Hepatocyte (in vitro differentiated cells): ENCODE data around the gene PSG6. TPM values are rescaled to one million over a fixed set of nuclear protein-coding genes. Genes with fewer than 3 reads are reported as not detected.
"Not testable (repeated sequence)": the region's sequence is repeated elsewhere in the genome, so short reads cannot be mapped to it uniquely, and the experiment has no call there.

Experiments used
- DNase-seq: peaks from one replicate; pipeline ENCODE4 v3.0.0-alpha.2; 2016; ENCODE audit warnings: low spot score
- H2AFZ ChIP-seq: fragments of 200-600 bp; sonication (generic); 2 replicates; pipeline ENCODE4 v1.6.0; 2016; ENCODE audit warnings: antibody characterized with exemption, mild to moderate bottlenecking
- H3K27ac ChIP-seq: fragments of 200-600 bp; sonication (generic); 2 replicates; pipeline ENCODE4 v1.5.1; 2016; ENCODE audit warnings: mild to moderate bottlenecking
- H3K27me3 ChIP-seq: fragments of 200-600 bp; sonication (generic); 2 replicates; pipeline ENCODE4 v1.6.1; 2016
- H3K36me3 ChIP-seq: fragments of 200-600 bp; sonication (generic); replicated peaks from 2 replicates; pipeline ENCODE4 v1.5.1; 2016; ENCODE audit warnings: low read depth; ENCODE audit not compliant: insufficient read depth
- H3K4me1 ChIP-seq: fragments of 200-600 bp; sonication (generic); 2 replicates; pipeline ENCODE4 v1.5.1; 2016; ENCODE audit warnings: mild to moderate bottlenecking, moderate library complexity; ENCODE audit not compliant: insufficient read depth
- H3K4me2 ChIP-seq: fragments of 200-600 bp; sonication (generic); 2 replicates; pipeline ENCODE4 v1.6.0; 2016
- H3K4me3 ChIP-seq: fragments of 200-600 bp; sonication (generic); 2 replicates; pipeline ENCODE4 v1.5.1; 2016; ENCODE audit warnings: mild to moderate bottlenecking
- H3K79me2 ChIP-seq: fragments of 200-600 bp; sonication (generic); 2 replicates; pipeline ENCODE4 v1.6.0; 2017; ENCODE audit warnings: mild to moderate bottlenecking
- H3K9me2 ChIP-seq: fragments of 200-600 bp; sonication (generic); replicated peaks from 2 replicates; pipeline ENCODE4 v1.6.0; 2017; ENCODE audit warnings: mild to moderate bottlenecking; ENCODE audit not compliant: insufficient read depth
- H3K9me3 ChIP-seq: fragments of 200-600 bp; sonication (generic); 2 replicates; pipeline ENCODE4 v1.5.1; 2016; ENCODE audit warnings: low read depth, mild to moderate bottlenecking
- H4K20me1 ChIP-seq: fragments of 200-600 bp; sonication (generic); 2 replicates; pipeline ENCODE4 v1.6.0; 2016; ENCODE audit warnings: mild to moderate bottlenecking; ENCODE audit not compliant: insufficient read depth, poor library complexity, severe bottlenecking
- WGBS: methylation state at CpG from one replicate; pipeline ENCODE4 v1.1.6; 2016; ENCODE audit warnings: low lambda C conversion rate; ENCODE audit errors: missing lambda C conversion rate; 5-methylcytosine and 5-hydroxymethylcytosine counted together
- polyA plus RNA-seq: library from polyadenylated mRNA; unstranded; fragments of >200 nt; fragmentation: Nextera tagmentation; extraction: Ambion mirVana; gene quantifications from 2 replicates; pipeline ENCODE4 v1.2.1, GENCODE V29; 2016
- total RNA-seq: library from RNA; depleted of rRNA; stranded (reverse); fragments of >200 nt; gene quantifications from 2 replicates; pipeline ENCODE4 v1.2.3, GENCODE V29; 2014

Gene PSG6
- total and polyA plus RNA-seq, 2 experiments from 2014 or later, result not detected

- not testable (repeated sequence) for H2AFZ ChIP-seq, H3K27me3 ChIP-seq, H3K27ac ChIP-seq, DNase-seq, H3K36me3 ChIP-seq, H3K9me2 ChIP-seq, H3K4me1 ChIP-seq, H3K4me2 ChIP-seq, H3K4me3 ChIP-seq, H3K9me3 ChIP-seq, H3K79me2 ChIP-seq, H4K20me1 ChIP-seq
- WGBS, result 75% methylated on average over 1 of the region's 1 CpG
Observed at GRCh38 chr19:42916931-42917330, 763 bp downstream of the PSG6 start.

GRCh38 chr19:42913516-42913915 lies 4.2 kb downstream of the PSG6 start:
- H3K27me3 ChIP-seq, H4K20me1 ChIP-seq, H3K36me3 ChIP-seq, H2AFZ ChIP-seq, H3K4me3 ChIP-seq, H3K27ac ChIP-seq, H3K9me2 ChIP-seq, H3K79me2 ChIP-seq, H3K4me1 ChIP-seq, H3K4me2 ChIP-seq, DNase-seq, H3K9me3 ChIP-seq: not testable (repeated sequence)
- WGBS, result 70% methylated on average over 5 of the region's 5 CpGs

- H3K27me3 ChIP-seq, H3K4me1 ChIP-seq, H3K9me3 ChIP-seq, H3K27ac ChIP-seq, H3K4me3 ChIP-seq, H4K20me1 ChIP-seq, H2AFZ ChIP-seq, DNase-seq, H3K9me2 ChIP-seq, H3K4me2 ChIP-seq, H3K79me2 ChIP-seq, H3K36me3 ChIP-seq: not testable (repeated sequence)
- 79% methylated on average over 4 of the region's 4 CpGs for WGBS
Observed at GRCh38 chr19:42912941-42913340, 4.8 kb downstream of the PSG6 start.

- H3K27ac ChIP-seq, result not testable (repeated sequence)
Observed at GRCh38 chr19:42911731-42912130, 6.0 kb downstream of the PSG6 start.

GRCh38 chr19:42906162-42906561 lies 11.5 kb downstream of the PSG6 start:
- WGBS, result 32% methylated on average over 5 of the region's 5 CpGs

More at GRCh38 chr19:42911731-42912130, 6.0 kb downstream of the PSG6 start:
- H3K4me3 ChIP-seq, DNase-seq, H3K9me3 ChIP-seq, H3K9me2 ChIP-seq, H2AFZ ChIP-seq, H3K4me1 ChIP-seq, H3K27me3 ChIP-seq, H3K79me2 ChIP-seq, H3K4me2 ChIP-seq, H3K36me3 ChIP-seq, H4K20me1 ChIP-seq: not testable (repeated sequence)
- 63% methylated on average over 5 of the region's 5 CpGs for whole genome bisulfite sequencing

GRCh38 chr19:42900561-42900960 lies 17.1 kb downstream of the PSG6 start:
- not testable (repeated sequence) for H3K9me3 ChIP-seq, H3K4me2 ChIP-seq, H3K36me3 ChIP-seq, H3K27ac ChIP-seq, H2AFZ ChIP-seq, H3K79me2 ChIP-seq, H3K4me1 ChIP-seq, H3K4me3 ChIP-seq, H3K27me3 ChIP-seq, H3K9me2 ChIP-seq, DNase-seq, H4K20me1 ChIP-seq
- 69% methylated on average over 4 of the region's 4 CpGs for WGBS

More at GRCh38 chr19:42906162-42906561, 11.5 kb downstream of the PSG6 start:
- H3K27ac ChIP-seq, H4K20me1 ChIP-seq, H3K36me3 ChIP-seq, H3K79me2 ChIP-seq, DNase-seq, H3K4me3 ChIP-seq, H3K4me2 ChIP-seq, H3K27me3 ChIP-seq, H3K4me1 ChIP-seq, H2AFZ ChIP-seq, H3K9me3 ChIP-seq, H3K9me2 ChIP-seq: not testable (repeated sequence)

- H3K9me3 ChIP-seq, H3K4me1 ChIP-seq, DNase-seq, H3K4me3 ChIP-seq, H3K4me2 ChIP-seq, H3K27ac ChIP-seq, H2AFZ ChIP-seq, H3K79me2 ChIP-seq, H3K27me3 ChIP-seq, H4K20me1 ChIP-seq, H3K9me2 ChIP-seq, H3K36me3 ChIP-seq: not testable (repeated sequence)
- WGBS, result 67% methylated on average over 12 of the region's 12 CpGs
Observed at GRCh38 chr19:42899674-42900073, 18.0 kb downstream of the PSG6 start.

- H3K4me3 ChIP-seq, H2AFZ ChIP-seq, H3K36me3 ChIP-seq, H4K20me1 ChIP-seq, H3K9me3 ChIP-seq, H3K79me2 ChIP-seq, H3K4me1 ChIP-seq, H3K27me3 ChIP-seq, DNase-seq, H3K9me2 ChIP-seq, H3K27ac ChIP-seq, H3K4me2 ChIP-seq: not testable (repeated sequence)
- WGBS, result 74% methylated on average over 1 of the region's 1 CpG
Observed at GRCh38 chr19:42899110-42899509, 18.6 kb downstream of the PSG6 start.

GRCh38 chr19:42898656-42899055 lies 19.0 kb downstream of the PSG6 start:
- H3K9me3 ChIP-seq, H3K79me2 ChIP-seq, H4K20me1 ChIP-seq, H3K9me2 ChIP-seq, H3K4me2 ChIP-seq, H3K27me3 ChIP-seq, DNase-seq, H2AFZ ChIP-seq, H3K4me1 ChIP-seq, H3K27ac ChIP-seq, H3K36me3 ChIP-seq, H3K4me3 ChIP-seq: not testable (repeated sequence)
- WGBS, result 72% methylated on average over 1 of the region's 1 CpG
